HepG2 (cell line): ENCODE data around the gene CCDC66. TPM values are rescaled to one million over a fixed set of nuclear protein-coding genes. Genes with fewer than 3 reads are reported as not detected.

Source experiments
- ATAC-seq: fragments of 200-7000 bp; cut with Tn5 transposase; 3 replicates; pipeline ENCODE4 v1.9.1; 2020; ENCODE audit warnings: mild to moderate bottlenecking, moderate library complexity
- BruUV-seq: library from RNA; stranded (reverse); fragments of 400-500 nt; replicated peaks from 2 replicates; lab custom pipeline; 2021; lab: Mats Ljungman, UMichigan
- CTCF ChIA-PET: fragments of 300-600 bp; formaldehyde crosslinking; extraction: SDS; loops from one replicate; lab custom pipeline; 2021; ENCODE audit warnings: low total read pairs, inconsistent platforms, low intra/inter-chr PET ratio; lab: Yijun Ruan, JAX
- POLR2A ChIA-PET: fragments of 350-600 bp; sonication (Branson Sonifier 250); formaldehyde crosslinking; loops from one replicate; lab custom pipeline; 2020; ENCODE audit warnings: antibody characterized with exemption, inconsistent platforms; lab: Yijun Ruan, JAX
- DNase-seq: peaks from one replicate; pipeline ENCODE4 v3.0.0-alpha.2; 2015; ENCODE audit warnings: low spot score
- FAIRE-seq: peaks from 3 replicates; lab custom pipeline; 2011; peaks lifted over from hg19 to GRCh38; lab: Jason Lieb, UNC
- H2AFZ ChIP-seq: one replicate; pipeline ENCODE4 v1.6.1; 2011; ENCODE audit warnings: low read length, inconsistent platforms
- H3K27ac ChIP-seq: fragments of 300-600 bp; 3 replicates; pipeline ENCODE4 v1.8.0; 2011; ENCODE audit warnings: mixed run types, mild to moderate bottlenecking, mixed read lengths, low read length, inconsistent platforms; ENCODE audit not compliant: insufficient read depth; ENCODE audit errors: extremely low read length
- H3K27me3 ChIP-seq, 2 experiments: fragments of 200-600 bp in 1 of 2; 2 replicates in 1 of 2; 3 replicates in 1 of 2; pipeline versions ENCODE4 v1.6.0 to v1.8.0; 2011; ENCODE audit warnings: low read length in 2 of 2, mild to moderate bottlenecking in 2 of 2, moderate library complexity in 2 of 2, inconsistent platforms in 1 of 2; ENCODE audit not compliant: insufficient read depth in 2 of 2, control insufficient read depth in 1 of 2
- H3K36me3 ChIP-seq, 2 experiments: fragments of 200-600 bp in 1 of 2; replicated peaks in 1 of 2; 2 replicates in 1 of 2; 3 replicates in 1 of 2; pipeline versions ENCODE4 v1.5.1 to v1.8.0; 2011; ENCODE audit warnings: low read length in 2 of 2, inconsistent platforms in 1 of 2; ENCODE audit not compliant: insufficient read depth in 2 of 2, control insufficient read depth in 1 of 2
- H3K4me1 ChIP-seq: 2 replicates; pipeline ENCODE4 v1.5.1; 2012; ENCODE audit warnings: low read length, inconsistent platforms; ENCODE audit not compliant: insufficient read depth
- H3K4me2 ChIP-seq: 2 replicates; pipeline ENCODE4 v1.6.0; 2011; ENCODE audit warnings: low read depth, low read length, inconsistent platforms
- H3K4me3 ChIP-seq, 3 experiments: fragments of 200-600 bp in 1 of 3; sonication (generic), shearing (Covaris generic) in 1 of 3; replicated peaks in 1 of 3; 2 replicates each; pipeline ENCODE4 v1.5.1; 2011 to 2016; ENCODE audit warnings: low read length in 3 of 3, inconsistent platforms in 2 of 3, low read depth in 2 of 3, mild to moderate bottlenecking in 2 of 3, control low read depth in 1 of 3, mixed read lengths in 1 of 3; ENCODE audit not compliant: insufficient read depth in 1 of 3
- H3K79me2 ChIP-seq: one replicate; pipeline ENCODE4 v1.6.1; 2011; ENCODE audit warnings: low read length, inconsistent platforms; ENCODE audit not compliant: insufficient read depth
- H3K9ac ChIP-seq: 2 replicates; pipeline ENCODE4 v1.6.0; 2011; ENCODE audit warnings: mild to moderate bottlenecking, low read depth, low read length, inconsistent platforms; ENCODE audit not compliant: insufficient read depth
- H3K9me3 ChIP-seq: 2 replicates; pipeline ENCODE4 v1.5.1; 2012; ENCODE audit warnings: mild to moderate bottlenecking, low read length
- H4K20me1 ChIP-seq: 2 replicates; pipeline ENCODE4 v1.6.0; 2011; ENCODE audit warnings: inconsistent platforms, mild to moderate bottlenecking, low read length, moderate library complexity; ENCODE audit not compliant: insufficient read depth
- BRCA1 ChIP-seq: sonication (generic); formaldehyde crosslinking; IDR thresholded peaks from 2 replicates; pipeline ENCODE4 v1.4.0; 2020; ENCODE audit warnings: missing genetic modification reagents
- DRAP1 ChIP-seq: IDR thresholded peaks from 2 replicates; pipeline ENCODE4 v1.6.1; 2016; ENCODE audit warnings: missing genetic modification reagents, missing compliant biosample characterization
- FOSL1 ChIP-seq: sonication (generic); formaldehyde crosslinking; IDR thresholded peaks from 2 replicates; pipeline ENCODE4 v1.9.0; 2021; ENCODE audit warnings: missing genetic modification reagents, borderline replicate concordance
- HCFC1 ChIP-seq: fragments of 150-350 bp; IDR thresholded peaks from 2 replicates; pipeline ENCODE4 v1.6.1; 2014; ENCODE audit warnings: low read depth, low read length
- MZF1 ChIP-seq: sonication (generic); formaldehyde crosslinking; IDR thresholded peaks from 2 replicates; pipeline ENCODE4 v1.8.1; 2023; ENCODE audit warnings: mild to moderate bottlenecking, missing genetic modification reagents, borderline replicate concordance
- NBN ChIP-seq: fragments of 450-650 bp; conservative IDR thresholded peaks from 2 replicates; pipeline ENCODE4 v1.6.1; 2017
- NCOR1 ChIP-seq: fragments of 200-600 bp; sonication (generic); IDR thresholded peaks from 2 replicates; pipeline ENCODE4 v1.7.0; 2017; ENCODE audit warnings: antibody characterized with exemption, low read length, borderline replicate concordance
- PATZ1 ChIP-seq: sonication (generic); formaldehyde crosslinking; IDR thresholded peaks from 2 replicates; pipeline ENCODE4 v1.4.0; 2020; ENCODE audit warnings: missing genetic modification reagents
- PLSCR1 ChIP-seq: sonication (generic); formaldehyde crosslinking; IDR thresholded peaks from 2 replicates; pipeline ENCODE4 v1.5.0; 2020; ENCODE audit warnings: missing genetic modification reagents, mild to moderate bottlenecking, borderline replicate concordance
- RFXANK ChIP-seq: IDR thresholded peaks from 2 replicates; pipeline ENCODE4 v1.6.1; 2016
- TBX3 ChIP-seq: fragments of 450-650 bp; IDR thresholded peaks from 2 replicates; pipeline ENCODE4 v1.6.1; 2017; ENCODE audit warnings: antibody characterized with exemption, mild to moderate bottlenecking, inconsistent platforms, borderline replicate concordance
- TCF7 ChIP-seq: sonication (generic); IDR thresholded peaks from 2 replicates; pipeline ENCODE4 v1.6.1; 2016; ENCODE audit warnings: antibody characterized with exemption, low read depth
- ZHX2 ChIP-seq, 2 experiments: sonication (generic) in 1 of 2; formaldehyde crosslinking in 1 of 2; IDR thresholded peaks; 2 replicates each; pipeline versions ENCODE4 v1.6.1 to v1.9.0; 2014 to 2022; ENCODE audit warnings: antibody characterized with exemption in 1 of 2, borderline replicate concordance in 1 of 2, inconsistent platforms in 1 of 2, low read depth in 1 of 2, missing genetic modification reagents in 1 of 2
- ZMAT5 ChIP-seq: sonication (generic); formaldehyde crosslinking; IDR thresholded peaks from 2 replicates; pipeline ENCODE4 v1.5.0; 2020; ENCODE audit warnings: mild to moderate bottlenecking, low read depth, missing genetic modification reagents, borderline replicate concordance
- ZNF431 ChIP-seq: sonication (generic); formaldehyde crosslinking; IDR thresholded peaks from 2 replicates; pipeline ENCODE4 v1.9.0; 2022; ENCODE audit warnings: missing genetic modification reagents, low read depth, mild to moderate bottlenecking, borderline replicate concordance
- WGBS: methylation state at CpG from one replicate; pipeline ENCODE4 v1.1.6; 2017; ENCODE audit warnings: low lambda C conversion rate; 5-methylcytosine and 5-hydroxymethylcytosine counted together
- in situ Hi-C: cut with HindIII; loops from 2 replicates; pipeline ENCODE4 v1.10.0; 2017; ENCODE audit warnings: low pct_unique_long_range_greater_than_20kb; ENCODE audit not compliant: extremely low pct_ligation_motif_present
- intact Hi-C: fragments of 100-400 bp; cut with micrococcal nuclease; formaldehyde crosslinking; loops from one replicate; pipeline ENCODE4 v1.10.0; 2022; ENCODE audit not compliant: unreplicated experiment
- polyA plus RNA-seq, 8 experiments: library from polyadenylated mRNA; depleted of rRNA in 3 of 8; stranded (reverse) in 7 of 8; unstranded in 1 of 8; fragments of >200 nt; fragmentation: Illumina TruSeq in 4 of 8; extraction: Trizol in 4 of 8; gene quantifications; 2 replicates each; pipeline versions ENCODE4 v1.2.1 to v1.2.3, GENCODE V29; 2011 to 2016; ENCODE audit warnings: low read depth in 4 of 8, missing spikeins in 1 of 8, mixed read lengths in 1 of 8; ENCODE audit not compliant: insufficient read depth in 1 of 8
- total RNA-seq, 5 experiments: library from RNA; depleted of rRNA; stranded (reverse); fragments of >200 nt; fragmentation: Illumina TruSeq; extraction: Trizol; gene quantifications; 2 replicates each; pipeline ENCODE4 v1.2.3, GENCODE V29; 2016; ENCODE audit warnings: low read depth in 1 of 5

Gene CCDC66
- total and polyA plus RNA-seq, 2 of the 13 experiments (the other 11 are each of a cell fraction or from before 2014, with no cell fraction given), result 8.4 to 19.9 TPM

- no peak for TF ChIP-seq DRAP1
- TF ChIP-seq TCF7, result no peak
- TF ChIP-seq ZNF431 (CRISPR knock-in tag), result no peak
- TF ChIP-seq NBN, result no peak
- no peak for TF ChIP-seq TBX3
Observed at GRCh38 chr3:56536735-56537134, 20.2 kb upstream of the CCDC66 start (continued).

- no peak overlapping the region for H3K4me3 ChIP-seq
- no peaks in the 10 kb centered on the region for H4K20me1 ChIP-seq
- intact Hi-C loops (no loop called here), in situ Hi-C loops (no loop called here)
- CTCF ChIA-PET, result no interaction called here
- H3K36me3 ChIP-seq, result no peaks in the 10 kb centered on the region
- H3K79me2 ChIP-seq, result no peaks in the 10 kb centered on the region
- no peaks in the 10 kb centered on the region for H3K9me3 ChIP-seq
- H3K27me3 ChIP-seq, result peaks cover 0 to 24% of the 10 kb centered on the region in 2 experiments; a peak in 1 of 5 replicates
- H3K4me1 ChIP-seq, result no peaks in the 10 kb centered on the region
- ATAC-seq, result no peak
- no peak for FAIRE-seq
- H2AFZ ChIP-seq, result no peak overlapping the region
- BruUV-seq, result no TSS peak
- under 1% methylated on average over 3 of the region's 3 CpGs for WGBS
- H3K27ac ChIP-seq, result no peak overlapping the region
- no peak for DNase-seq
- no peak overlapping the region for H3K4me2 ChIP-seq
- no peak overlapping the region for H3K9ac ChIP-seq
- POLR2A ChIA-PET, result no interaction called here
- TF ChIP-seq FOSL1, result no peak
- TF ChIP-seq ZMAT5 (CRISPR knock-in tag), result no peak
- TF ChIP-seq BRCA1, result no peak
- no peak for TF ChIP-seq MZF1 (CRISPR knock-in tag)
- TF ChIP-seq PLSCR1, result no peak
- no peak for TF ChIP-seq NCOR1
- no peak for TF ChIP-seq ZHX2 (IDR thresholded peaks at IDR 0.05; ENCODE audit: low read depth)
- no peak for TF ChIP-seq ZHX2 (CRISPR knock-in tag; IDR thresholded peaks at IDR 0.05; ENCODE audit: borderline replicate concordance)
- TF ChIP-seq RFXANK (CRISPR knock-in tag), result no peak
- no peak for TF ChIP-seq PATZ1
- no peak for TF ChIP-seq HCFC1
Observed at GRCh38 chr3:56547486-56547885, 9.5 kb upstream of the CCDC66 start.
